Cardiac fibroblast (primary cell): ENCODE data around the gene CSNK1D.
A peak's percentile ranks its signal among the peaks of the same experiment; 100 is the strongest.

ENCODE experiments used
- DNase-seq, 2 donors: peaks; one replicate each; pipeline versions ENCODE4 v3.0.0 to v3.0.0-alpha.2; 2010; ENCODE audit warnings: low read depth in 2 of 2
- H3K4me3 ChIP-seq, 2 donors: replicated peaks in 1 of 2; 1 replicate in 1 of 2; 2 replicates in 1 of 2; pipeline ENCODE4 v1.5.1; 2011; ENCODE audit warnings: low read depth in 2 of 2, low read length in 2 of 2, mild to moderate bottlenecking in 2 of 2, moderate library complexity in 1 of 2
- CTCF ChIP-seq: IDR thresholded peaks from one replicate; pipeline ENCODE4 v1.5.1; 2011; ENCODE audit warnings: low read depth, mild to moderate bottlenecking, low read length, inconsistent platforms

Gene CSNK1D

GRCh38 chr17:82226809-82227628 lies 46.5 kb downstream of the CSNK1D start:
- no peak overlapping the region for H3K4me3 ChIP-seq
- no peak for DNase-seq
- no peak for TF ChIP-seq CTCF

GRCh38 chr17:82226146-82226808 lies 47.2 kb downstream of the CSNK1D start:
- no peak overlapping the region for H3K4me3 ChIP-seq
- no peak for DNase-seq
- TF ChIP-seq CTCF = no peak

- no peak for DNase-seq
- H3K4me3 ChIP-seq = no peak overlapping the region
- no peak for TF ChIP-seq CTCF
Measured at GRCh38 chr17:82225368-82226029, 48.0 kb downstream of the CSNK1D start.

GRCh38 chr17:82224666-82225065 lies 48.8 kb downstream of the CSNK1D start:
- TF ChIP-seq CTCF = no peak

GRCh38 chr17:82223517-82223916 lies 50.0 kb downstream of the CSNK1D start:
- H3K4me3 ChIP-seq = no peak overlapping the region
- TF ChIP-seq CTCF = no peak
- DNase-seq = no peak

More at GRCh38 chr17:82224666-82225065, 48.8 kb downstream of the CSNK1D start:
- no peak overlapping the region for H3K4me3 ChIP-seq
- DNase-seq = no peak

GRCh38 chr17:82222816-82223215 lies 50.7 kb downstream of the CSNK1D start:
- no peak overlapping the region for H3K4me3 ChIP-seq
- TF ChIP-seq CTCF = no peak
- peak in 1 of 2 donors; percentile 18 for DNase-seq
